Right kidney (tissue), 1 donor: Measurements from ENCODE around the gene ELK3.
"Not testable (repeated sequence)": the region's sequence is repeated elsewhere in the genome, so short reads cannot be mapped to it uniquely, and the experiment has no call there.

ENCODE experiments used
- DNase-seq: peaks from one replicate; pipeline ENCODE4 v3.0.0-alpha.2; 2016

ELK3 gene

GRCh38 chr12:96305665-96306064 is 111.5 kb downstream of the ELK3 start:
- DNase-seq, result no peak

GRCh38 chr12:96308881-96309280 is 114.7 kb downstream of the ELK3 start:
- no peak for DNase-seq

- no peak for DNase-seq
Measured at GRCh38 chr12:96310067-96310466, 115.9 kb downstream of the ELK3 start.

GRCh38 chr12:96311191-96311590 is 117.0 kb downstream of the ELK3 start:
- no peak for DNase-seq

- no peak for DNase-seq
Measured at GRCh38 chr12:96313606-96314005, 119.4 kb downstream of the ELK3 start.

- DNase-seq, result no peak
Measured at GRCh38 chr12:96314723-96315122, 120.5 kb downstream of the ELK3 start.

- DNase-seq, result not testable (repeated sequence)
Measured at GRCh38 chr12:96315741-96316481, 121.7 kb downstream of the ELK3 start.

- DNase-seq, result not testable (repeated sequence)
Measured at GRCh38 chr12:96317801-96318200, 123.6 kb downstream of the ELK3 start.
